ENCODE measurements around the gene EXD3. TPM values are rescaled to one million over a fixed set of nuclear protein-coding genes. Genes with fewer than 3 reads are reported as not detected.

The EXD3 gene
- total RNA-seq, 2 experiments from 2014 or later: 8.1 to 9.0 TPM

GRCh38 chr9:137321726-137322361 lies 101.1 kb downstream of the EXD3 start:
- H3K27ac Mint-ChIP-seq: no peak overlapping the region
- TF ChIP-seq, protein P1, sequence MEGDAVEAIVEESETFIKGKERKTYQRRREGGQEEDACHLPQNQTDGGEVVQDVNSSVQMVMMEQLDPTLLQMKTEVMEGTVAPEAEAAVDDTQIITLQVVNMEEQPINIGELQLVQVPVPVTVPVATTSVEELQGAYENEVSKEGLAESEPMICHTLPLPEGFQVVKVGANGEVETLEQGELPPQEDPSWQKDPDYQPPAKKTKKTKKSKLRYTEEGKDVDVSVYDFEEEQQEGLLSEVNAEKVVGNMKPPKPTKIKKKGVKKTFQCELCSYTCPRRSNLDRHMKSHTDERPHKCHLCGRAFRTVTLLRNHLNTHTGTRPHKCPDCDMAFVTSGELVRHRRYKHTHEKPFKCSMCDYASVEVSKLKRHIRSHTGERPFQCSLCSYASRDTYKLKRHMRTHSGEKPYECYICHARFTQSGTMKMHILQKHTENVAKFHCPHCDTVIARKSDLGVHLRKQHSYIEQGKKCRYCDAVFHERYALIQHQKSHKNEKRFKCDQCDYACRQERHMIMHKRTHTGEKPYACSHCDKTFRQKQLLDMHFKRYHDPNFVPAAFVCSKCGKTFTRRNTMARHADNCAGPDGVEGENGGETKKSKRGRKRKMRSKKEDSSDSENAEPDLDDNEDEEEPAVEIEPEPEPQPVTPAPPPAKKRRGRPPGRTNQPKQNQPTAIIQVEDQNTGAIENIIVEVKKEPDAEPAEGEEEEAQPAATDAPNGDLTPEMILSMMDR (IDR thresholded peaks at IDR 0.05): no peak
- ATAC-seq: no peak
- DNase-seq: no peak
- CTCF ChIA-PET: no interaction called here
- intact Hi-C loops (cut with micrococcal nuclease): no loop called here
- H3K27me3 Mint-ChIP-seq: peaks cover 8% of the 10 kb centered on the region
- no peaks in the 10 kb centered on the region for H3K36me3 Mint-ChIP-seq (ENCODE audit: low read depth)
- POLR2A ChIA-PET: no interaction called here
- H3K4me3 Mint-ChIP-seq: no peak overlapping the region
- H3K4me1 Mint-ChIP-seq (ENCODE audit: low read depth): peaks cover 9% of the 10 kb centered on the region
- no peaks in the 10 kb centered on the region for H3K9me3 Mint-ChIP-seq

GRCh38 chr9:137320555-137321384 lies 102.2 kb downstream of the EXD3 start:
- Mint-ChIP-seq H3K4me3 (no peak overlapping the region), H3K27me3 (peaks cover 6% of the 10 kb centered on the region), H3K9me3 (no peaks in the 10 kb centered on the region), H3K27ac (no peak overlapping the region), H3K36me3 (ENCODE audit: low read depth) (no peaks in the 10 kb centered on the region), H3K4me1 (ENCODE audit: low read depth) (peaks cover 5% of the 10 kb centered on the region)
- ATAC-seq: peak; percentile 62
- intact Hi-C loops (cut with micrococcal nuclease): no loop called here
- DNase-seq: peak; percentile 51
- POLR2A ChIA-PET: interaction anchor here (1.2 kb wide), 1 partner anchor 14 kb away, joined by 3 read pairs; no protein-coding TSS in a partner anchor
- TF ChIP-seq, protein P1 (IDR thresholded peaks at IDR 0.05): no peak
- CTCF ChIA-PET: interaction anchor here (0.7 kb wide), 1 partner anchor 19 kb away, joined by 3 read pairs; the partner anchor contains the start of gene NRARP

DNA sequence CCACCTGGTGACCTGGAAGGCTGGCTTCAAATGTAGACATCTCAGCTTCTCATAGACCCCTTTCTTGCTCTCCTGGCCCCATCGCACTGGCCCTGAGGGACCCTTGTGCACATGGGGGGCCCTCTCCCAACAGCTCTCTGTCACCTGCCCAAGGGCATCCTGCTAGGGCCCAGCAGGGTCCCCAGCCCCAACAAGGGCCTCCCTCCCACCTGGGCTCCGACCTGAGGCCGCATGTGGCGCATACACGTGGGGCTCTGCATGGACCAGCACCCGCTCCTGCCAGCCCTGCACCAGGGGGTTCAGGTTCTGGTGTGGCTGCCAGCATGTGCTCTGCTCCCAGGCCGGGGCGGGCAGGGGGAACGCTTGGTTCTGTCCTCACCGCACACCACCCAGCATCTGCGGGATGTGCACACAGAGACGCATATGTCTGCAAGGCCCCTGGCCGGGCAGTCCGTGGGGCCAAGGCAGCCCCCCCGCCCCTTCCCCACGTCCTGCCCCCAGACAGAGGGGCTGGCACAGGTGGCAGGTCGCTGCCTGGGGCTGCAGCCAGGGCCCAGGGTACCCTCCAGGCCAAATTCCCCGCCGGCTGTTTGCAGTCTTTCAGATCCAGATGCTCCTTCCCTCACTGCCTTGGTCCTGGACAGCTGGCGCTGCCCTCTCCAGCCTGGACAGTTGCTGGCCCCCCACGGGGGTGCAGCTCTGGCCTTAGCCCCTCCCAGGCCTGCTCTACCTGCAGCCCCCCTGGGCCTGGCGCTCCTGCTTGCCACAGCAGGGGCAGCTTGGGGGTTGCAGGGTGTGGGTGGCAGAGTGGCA lies 103.0 kb downstream of the EXD3 start:
- CTCF ChIA-PET: interaction anchor here (0.6 to 1.1 kb wide), 3 partner anchors 18 to 58 kb away, joined by 3 read pairs; partner anchors contain the start of gene NRARP
- Mint-ChIP-seq H3K27me3 (peaks cover 3% of the 10 kb centered on the region), H3K9me3 (no peaks in the 10 kb centered on the region), H3K36me3 (ENCODE audit: low read depth) (no peaks in the 10 kb centered on the region), H3K27ac (no peak overlapping the region), H3K4me3 (no peak overlapping the region), H3K4me1 (ENCODE audit: low read depth) (peaks cover 5% of the 10 kb centered on the region)
- intact Hi-C loops (cut with micrococcal nuclease): no loop called here
- POLR2A ChIA-PET: interaction anchor here (1.2 kb wide), 1 partner anchor 13 kb away, joined by 3 read pairs; no protein-coding TSS in a partner anchor
- no peak for ATAC-seq
- TF ChIP-seq, protein P1 (IDR thresholded peaks at IDR 0.05): no peak
- no peak for DNase-seq

DNA sequence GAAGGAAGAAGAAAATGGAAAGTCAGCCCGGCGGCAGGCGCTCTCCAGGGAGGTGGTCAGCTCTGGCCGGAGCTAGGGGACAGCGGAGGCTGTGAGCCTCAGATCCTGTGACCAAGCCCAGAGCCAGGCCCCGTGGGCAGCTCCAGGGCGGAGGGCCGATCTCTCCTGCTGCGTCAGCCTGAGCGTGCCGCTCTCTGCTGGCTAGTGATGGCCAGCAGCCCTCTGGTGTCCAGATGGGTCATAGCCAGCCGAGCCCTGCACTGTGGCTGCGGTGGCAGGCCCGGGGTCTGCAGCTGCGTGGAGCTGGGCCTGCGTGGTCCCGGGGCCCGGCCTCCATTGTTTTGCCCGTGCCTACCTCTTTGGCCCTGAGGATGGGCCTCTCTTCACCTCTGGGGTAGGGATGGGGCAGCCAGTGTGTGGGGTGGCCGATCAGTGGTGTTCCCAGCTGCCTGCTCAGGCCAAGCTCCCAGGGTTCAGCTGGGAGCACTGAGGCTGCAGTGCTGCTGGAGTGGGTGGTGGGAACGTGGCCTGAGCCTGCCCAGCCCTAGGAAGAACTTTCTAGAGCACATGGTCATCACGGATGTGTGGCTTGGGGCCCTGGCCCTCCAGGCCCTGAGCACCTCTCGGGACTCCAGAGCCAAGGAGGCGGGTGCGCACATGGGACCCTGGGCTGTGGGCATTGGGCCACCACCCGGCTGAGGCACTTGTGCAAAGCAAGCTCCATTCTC lies 103.8 kb downstream of the EXD3 start:
- TF ChIP-seq, protein P1 (IDR thresholded peaks at IDR 0.05): no peak

More for the DNA sequence above, 103.8 kb downstream of the EXD3 start:
- CTCF ChIA-PET: interaction anchor here (0.6 to 1.1 kb wide), 2 partner anchors 32 to 58 kb away, joined by 3 read pairs; no protein-coding TSS in a partner anchor
- peaks cover 5% of the 10 kb centered on the region for H3K4me1 Mint-ChIP-seq (ENCODE audit: low read depth)
- no peak for ATAC-seq
- intact Hi-C loops (cut with micrococcal nuclease): no loop called here
- no peak for DNase-seq
- H3K36me3 Mint-ChIP-seq (ENCODE audit: low read depth): no peaks in the 10 kb centered on the region
- no peak overlapping the region for H3K4me3 Mint-ChIP-seq
- POLR2A ChIA-PET: interaction anchor here (0.8 kb wide), 1 partner anchor 274 kb away, joined by 3 read pairs; no protein-coding TSS in a partner anchor
- no peaks in the 10 kb centered on the region for H3K9me3 Mint-ChIP-seq
- H3K27ac Mint-ChIP-seq: no peak overlapping the region
- peaks cover under 1% of the 10 kb centered on the region for H3K27me3 Mint-ChIP-seq
